ENCODE results near the gene MLN. TPM values are rescaled to one million over a fixed set of nuclear protein-coding genes. Genes with fewer than 3 reads are reported as not detected.

Gene MLN
- total and polyA plus RNA-seq, 2 of the 4 experiments (the other 2 are of a cell fraction) = not detected

GRCh38 chr6:33774774-33775173 is 29.0 kb downstream of the MLN start:
- Histone ChIP-seq H4K8ac (ENCODE audit: low read depth in 2 of 2, low read length in 2 of 2) (no peak overlapping the region), H2AK9ac (replicated peaks; ENCODE audit: low read depth, low read length, poor library complexity) (no peak overlapping the region), H3K4me3 (ENCODE audit: insufficient read depth, low read depth, low read length) (no peak overlapping the region), H4K20me1 (ENCODE audit: insufficient read depth, low read length) (0 out of 2 replicates have a peak, but pooled peaks cover 4% of the 10 kb centered on the region), H4K5ac (ENCODE audit: low read depth, low read length) (no peak overlapping the region), H3K9me1 (ENCODE audit: insufficient read depth, low read length) (peaks cover 10% of the 10 kb centered on the region), H2AFZ (replicated peaks; ENCODE audit: low read length, poor library complexity) (no peak overlapping the region), H2BK15ac (ENCODE audit: low read depth, low read length) (no peak overlapping the region), H2BK20ac (ENCODE audit: low read depth, low read length) (no peak overlapping the region), H2BK5ac (ENCODE audit: low read depth, low read length, poor library complexity, severe bottlenecking) (no peak overlapping the region), H3K36me3 (ENCODE audit: control insufficient read depth, insufficient read depth, low read length) (peaks cover 68% of the 10 kb centered on the region), H4K91ac (ENCODE audit: insufficient read depth, low read depth, low read length) (no peak overlapping the region), H3K27me3 (ENCODE audit: control insufficient read depth, insufficient read depth, low read length) (no peaks in the 10 kb centered on the region), H3K4me2 (ENCODE audit: low read depth, low read length) (no peak overlapping the region), H3K9me3 (ENCODE audit: control insufficient read depth, insufficient read depth, low read length) (no peaks in the 10 kb centered on the region), H2BK120ac (ENCODE audit: low read depth, low read length) (no peak overlapping the region), H3K9ac (ENCODE audit: low read depth, low read length) (no peak overlapping the region), H3K4ac (ENCODE audit: low read depth, low read length) (no peak overlapping the region), H3K23ac (ENCODE audit: low read depth, low read length) (no peak overlapping the region), H3K18ac (ENCODE audit: low read depth, low read length) (no peak overlapping the region), H3K27ac (ENCODE audit: insufficient read depth, low read length) (no peak overlapping the region), H3K14ac (replicated peaks; ENCODE audit: low read depth, low read length) (no peak overlapping the region), H3K4me1 (ENCODE audit: control insufficient read depth, insufficient read depth, low read length) (peaks cover 32% of the 10 kb centered on the region), H2AK5ac (ENCODE audit: low read depth, low read length) (no peak overlapping the region), H3K79me1 (ENCODE audit: low read depth in 1 of 2, low read length in 2 of 2) (peaks cover 2 to 37% of the 10 kb centered on the region in 2 experiments; a peak in 3 of 4 replicates), H3K56ac (ENCODE audit: extremely low read depth, insufficient read depth, low read length) (no peak overlapping the region)
- in situ Hi-C loops (cut with MboI; ENCODE audit: low sequenced_read_pairs) = loop anchor here (5.0 kb wide), 1 partner anchor 258 kb away; no protein-coding TSS in a partner anchor
- POLR2A ChIA-PET (ENCODE audit: unreplicated experiment) = no interaction called here
- no TSS peak for BruUV-seq (replicated peaks)
- intact Hi-C loops (cut with micrococcal nuclease) = no loop called here
- CTCF ChIA-PET = interaction anchor here (0.7 kb wide), 1 partner anchor 13 kb away, joined by 3 read pairs; no protein-coding TSS in a partner anchor
- dilution Hi-C loops (cut with HindIII; ENCODE audit: low sequenced_read_pairs, unreplicated experiment) = no loop called here
- DNase-seq = no peak
- ATAC-seq (ENCODE audit: low read depth) = no peak
- TF ChIP-seq MXI1 (IDR thresholded peaks at IDR 0.05; ENCODE audit: borderline replicate concordance, low read depth, low read length) (no peak), CHD1 (IDR thresholded peaks at IDR 0.05; ENCODE audit: low read depth, low read length) (no peak)
- WGBS, 2 experiments (ENCODE audit: extremely low coverage in 2 of 2, insufficient read length in 1 of 2) = 100% methylated on average over 2 of the region's 3 CpGs; no CpG with 5 or more reads in 1 of the 2 experiments
